Endothelial cell (in vitro differentiated cells): ENCODE measurements around the gene WIZ. TPM values are rescaled to one million over a fixed set of nuclear protein-coding genes. Genes with fewer than 3 reads are reported as not detected.

Experiments used
- DNase-seq: peaks from one replicate; pipeline ENCODE4 v3.0.0; 2021; ENCODE audit warnings: low spot score
- H3K27ac Mint-ChIP-seq: one replicate; pipeline ENCODE4 v1.8.0; 2021; ENCODE audit warnings: mixed read lengths, inconsistent platforms; ENCODE audit not compliant: unreplicated experiment
- H3K27me3 Mint-ChIP-seq: one replicate; pipeline ENCODE4 v1.8.0; 2021; ENCODE audit warnings: mild to moderate bottlenecking, moderate library complexity, mixed read lengths, inconsistent platforms; ENCODE audit not compliant: unreplicated experiment
- H3K36me3 Mint-ChIP-seq: one replicate; pipeline ENCODE4 v1.8.0; 2021; ENCODE audit warnings: mild to moderate bottlenecking, low read depth, mixed read lengths, inconsistent platforms; ENCODE audit not compliant: unreplicated experiment
- H3K4me1 Mint-ChIP-seq: one replicate; pipeline ENCODE4 v1.8.0; 2021; ENCODE audit warnings: mild to moderate bottlenecking, mixed read lengths, inconsistent platforms; ENCODE audit not compliant: unreplicated experiment
- H3K4me3 Mint-ChIP-seq: one replicate; pipeline ENCODE4 v1.8.0; 2021; ENCODE audit warnings: mild to moderate bottlenecking, mixed read lengths, inconsistent platforms; ENCODE audit not compliant: unreplicated experiment
- H3K9me3 Mint-ChIP-seq: one replicate; pipeline ENCODE4 v1.8.0; 2021; ENCODE audit warnings: mixed read lengths, inconsistent platforms; ENCODE audit not compliant: unreplicated experiment
- total RNA-seq: library from RNA; stranded (reverse); fragmentation: NEBNext Ultra II Directional; extraction: Animal tissue kit (Norgen Biotek cat#: 25700); gene quantifications from one replicate; pipeline ENCODE4 v1.2.1, GENCODE V29; 2021; ENCODE audit not compliant: unreplicated experiment
- TF ChIP-seq, protein P1 (sequence below): fragments of 200-600 bp; sonication (generic); IDR thresholded peaks from one replicate; pipeline ENCODE4 v1.5.0; 2021; ENCODE audit warnings: antibody characterized with exemption; ENCODE audit not compliant: unreplicated experiment

WIZ gene
- total RNA-seq, 1 donor from 2014 or later, result 79.0 TPM

DNA sequence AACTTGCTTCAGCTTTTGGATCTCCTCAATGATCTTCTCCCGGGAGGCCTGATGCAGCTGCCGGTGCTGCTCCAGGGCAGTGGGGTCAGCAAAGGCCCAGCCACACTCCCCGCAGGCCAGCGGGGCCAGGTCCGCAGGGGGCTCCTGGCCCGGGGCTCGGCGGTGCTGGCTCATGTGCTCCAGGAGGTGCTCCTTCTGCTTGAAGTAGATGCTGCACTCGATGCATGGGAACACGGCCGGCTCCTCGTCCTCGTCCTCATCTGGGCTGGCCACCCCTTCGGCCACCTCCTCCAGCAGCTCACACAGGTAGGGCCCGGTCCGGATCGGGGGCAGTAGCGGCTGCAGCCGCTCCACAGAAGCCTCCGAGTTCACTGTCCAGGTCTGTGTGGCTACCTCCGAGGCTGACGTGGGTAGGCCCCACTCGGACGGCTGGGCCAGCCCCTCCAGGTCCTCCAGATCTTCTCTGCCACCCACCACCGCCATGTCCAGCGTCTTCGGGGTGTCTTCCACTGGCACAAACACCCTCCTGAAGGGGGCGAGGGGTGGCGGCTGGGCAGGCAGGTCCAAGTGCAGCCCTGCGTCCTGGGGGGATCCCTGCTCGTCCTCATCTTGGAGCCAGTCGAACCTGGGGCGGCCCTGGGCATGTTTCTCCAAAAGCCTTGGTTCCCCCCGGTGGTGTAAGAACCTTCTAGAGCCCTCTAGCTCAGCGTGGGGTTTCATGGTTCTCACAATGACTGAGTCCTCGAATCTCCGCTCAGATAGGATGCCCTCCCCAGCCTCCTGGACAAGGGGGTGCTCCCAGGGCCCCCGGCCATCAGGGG is 9.7 kb downstream of the WIZ start:
- Mint-ChIP-seq H3K27me3 (peaks cover 3% of the 10 kb centered on the region), H3K4me1 (no peaks in the 10 kb centered on the region), H3K36me3 (no peaks in the 10 kb centered on the region), H3K27ac (no peak overlapping the region), H3K4me3 (no peak overlapping the region), H3K9me3 (no peaks in the 10 kb centered on the region)
- TF ChIP-seq, protein P1, sequence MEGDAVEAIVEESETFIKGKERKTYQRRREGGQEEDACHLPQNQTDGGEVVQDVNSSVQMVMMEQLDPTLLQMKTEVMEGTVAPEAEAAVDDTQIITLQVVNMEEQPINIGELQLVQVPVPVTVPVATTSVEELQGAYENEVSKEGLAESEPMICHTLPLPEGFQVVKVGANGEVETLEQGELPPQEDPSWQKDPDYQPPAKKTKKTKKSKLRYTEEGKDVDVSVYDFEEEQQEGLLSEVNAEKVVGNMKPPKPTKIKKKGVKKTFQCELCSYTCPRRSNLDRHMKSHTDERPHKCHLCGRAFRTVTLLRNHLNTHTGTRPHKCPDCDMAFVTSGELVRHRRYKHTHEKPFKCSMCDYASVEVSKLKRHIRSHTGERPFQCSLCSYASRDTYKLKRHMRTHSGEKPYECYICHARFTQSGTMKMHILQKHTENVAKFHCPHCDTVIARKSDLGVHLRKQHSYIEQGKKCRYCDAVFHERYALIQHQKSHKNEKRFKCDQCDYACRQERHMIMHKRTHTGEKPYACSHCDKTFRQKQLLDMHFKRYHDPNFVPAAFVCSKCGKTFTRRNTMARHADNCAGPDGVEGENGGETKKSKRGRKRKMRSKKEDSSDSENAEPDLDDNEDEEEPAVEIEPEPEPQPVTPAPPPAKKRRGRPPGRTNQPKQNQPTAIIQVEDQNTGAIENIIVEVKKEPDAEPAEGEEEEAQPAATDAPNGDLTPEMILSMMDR, result no peak
- no peak for DNase-seq

DNA sequence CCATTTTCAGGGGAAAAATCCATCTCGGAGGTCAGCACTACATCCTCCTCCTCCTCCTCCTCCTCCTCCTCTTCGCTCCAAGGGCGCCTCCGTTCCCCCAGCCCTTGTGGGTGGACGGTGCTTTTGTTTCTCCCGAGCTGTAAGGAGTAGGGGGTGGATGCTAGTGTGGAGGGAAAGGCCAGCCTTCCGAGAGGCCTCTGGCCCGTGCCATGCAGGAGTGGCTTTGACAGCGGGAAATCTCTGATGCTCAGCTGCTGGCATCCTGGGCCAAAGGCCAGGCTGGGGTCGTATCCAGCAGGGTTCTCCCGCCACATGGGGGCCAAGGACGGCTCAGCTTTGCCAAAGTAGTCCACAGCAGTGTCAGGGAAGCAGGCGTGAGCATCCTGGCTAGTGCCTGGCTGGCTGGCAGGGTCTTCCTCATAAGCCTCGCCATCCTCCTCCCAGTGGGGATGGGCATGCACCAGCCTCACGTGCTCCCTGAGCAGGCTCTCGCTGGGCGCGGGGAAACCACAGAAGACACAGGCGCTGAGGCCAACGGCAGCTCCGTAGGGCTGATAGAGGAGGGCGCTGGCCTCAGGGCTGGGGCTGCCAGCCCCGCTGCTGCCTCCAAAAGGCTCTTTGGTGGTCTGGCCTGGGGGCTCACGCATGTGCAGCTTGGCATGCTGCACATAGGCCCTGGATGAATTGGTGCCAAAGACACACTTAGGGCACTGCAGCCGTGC is 10.5 kb downstream of the WIZ start:
- H3K27me3 Mint-ChIP-seq, result peaks cover 3% of the 10 kb centered on the region
- no peaks in the 10 kb centered on the region for H3K9me3 Mint-ChIP-seq
- DNase-seq, result no peak
- H3K4me1 Mint-ChIP-seq, result no peaks in the 10 kb centered on the region
- no peak overlapping the region for H3K4me3 Mint-ChIP-seq
- TF ChIP-seq, protein P1, result no peak
- H3K27ac Mint-ChIP-seq, result no peak overlapping the region
- no peaks in the 10 kb centered on the region for H3K36me3 Mint-ChIP-seq

DNA sequence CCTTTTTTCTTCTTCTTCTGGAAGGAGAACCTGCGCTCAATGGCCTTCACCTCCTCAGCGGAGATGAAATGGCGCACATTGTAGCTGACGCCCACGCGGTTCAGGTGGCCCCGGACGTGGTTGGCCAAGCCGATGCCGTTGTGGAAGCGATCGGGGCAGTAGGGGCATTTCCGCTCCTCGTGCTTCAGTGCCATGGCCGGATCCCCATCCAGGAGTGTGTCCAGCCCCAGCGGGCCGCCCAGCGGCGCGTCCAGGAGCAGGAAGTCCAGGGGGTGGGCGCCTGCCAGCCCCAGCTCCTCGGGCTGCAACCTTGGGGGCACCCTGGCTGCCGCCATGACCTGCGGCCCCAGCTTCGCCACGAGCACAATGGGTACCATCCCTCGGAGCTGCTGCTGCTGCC is 11.2 kb downstream of the WIZ start:
- Mint-ChIP-seq H3K9me3 (no peaks in the 10 kb centered on the region), H3K36me3 (no peaks in the 10 kb centered on the region), H3K27me3 (peaks cover 3% of the 10 kb centered on the region), H3K4me1 (peaks cover under 1% of the 10 kb centered on the region), H3K27ac (no peak overlapping the region), H3K4me3 (no peak overlapping the region)
- DNase-seq, result no peak
- TF ChIP-seq, protein P1, result no peak

- H3K4me1 Mint-ChIP-seq, result peaks cover 5% of the 10 kb centered on the region
- no peak for DNase-seq
- no peaks in the 10 kb centered on the region for H3K36me3 Mint-ChIP-seq
- H3K9me3 Mint-ChIP-seq, result no peaks in the 10 kb centered on the region
- no peak overlapping the region for H3K4me3 Mint-ChIP-seq
- TF ChIP-seq, protein P1, result no peak
- H3K27ac Mint-ChIP-seq, result no peak overlapping the region
- H3K27me3 Mint-ChIP-seq, result peaks cover 6% of the 10 kb centered on the region
Observed at GRCh38 chr19:15438124-15438496, 11.6 kb downstream of the WIZ start.
